Thoracic aorta (tissue), 2 donors: ENCODE results near the gene UBE2U. TPM values are rescaled to one million over a fixed set of nuclear protein-coding genes. Genes with fewer than 3 reads are reported as not detected.

Experiments used
- ATAC-seq: fragments of 150-250 bp; one replicate; pipeline ENCODE4 v1.8.0; 2017; ENCODE audit warnings: low read depth; ENCODE audit not compliant: insufficient number of reproducible peaks, low FRiP score
- DNase-seq: peaks from one replicate; pipeline ENCODE4 v3.0.0-alpha.2; 2020; ENCODE audit warnings: low spot score
- H3K27ac ChIP-seq, 2 donors: fragments of 200-600 bp; sonication (generic); 1 replicate in 1 of 2; 2 replicates in 1 of 2; pipeline ENCODE4 v1.5.1; 2016; ENCODE audit warnings: mild to moderate bottlenecking in 2 of 2, moderate library complexity in 2 of 2
- H3K27me3 ChIP-seq: fragments of 200-600 bp; sonication (generic); replicated peaks from 2 replicates; pipeline ENCODE4 v1.6.0; 2016; ENCODE audit warnings: mild to moderate bottlenecking; ENCODE audit not compliant: insufficient read depth
- H3K36me3 ChIP-seq: fragments of 200-600 bp; sonication (generic); one replicate; pipeline ENCODE4 v1.5.1; 2016
- H3K4me1 ChIP-seq, 2 donors: fragments of 200-600 bp; sonication (generic); 1 replicate in 1 of 2; 2 replicates in 1 of 2; pipeline versions ENCODE4 v1.5.1 to v1.6.0; 2016; ENCODE audit warnings: low read depth in 2 of 2, mild to moderate bottlenecking in 1 of 2; ENCODE audit not compliant: control insufficient read depth in 1 of 2
- H3K4me3 ChIP-seq: fragments of 200-600 bp; sonication (generic); 2 replicates; pipeline ENCODE4 v1.5.1; 2016; ENCODE audit warnings: mild to moderate bottlenecking
- H3K9me3 ChIP-seq: fragments of 200-600 bp; sonication (generic); 2 replicates; pipeline ENCODE4 v1.5.1; 2016
- total RNA-seq, 2 donors: library from RNA; depleted of rRNA; stranded (reverse); fragments of >200 nt; gene quantifications; one replicate each; pipeline versions ENCODE4 v1.1.0 to v1.2.3, GENCODE V29; 2016
- TF ChIP-seq, protein P1 (sequence below): fragments of 200-600 bp; sonication (generic); IDR thresholded peaks from one replicate; pipeline ENCODE4 v1.5.1; 2019; ENCODE audit warnings: antibody characterized with exemption

The UBE2U gene
- total RNA-seq, 2 donors from 2014 or later = not detected

DNA sequence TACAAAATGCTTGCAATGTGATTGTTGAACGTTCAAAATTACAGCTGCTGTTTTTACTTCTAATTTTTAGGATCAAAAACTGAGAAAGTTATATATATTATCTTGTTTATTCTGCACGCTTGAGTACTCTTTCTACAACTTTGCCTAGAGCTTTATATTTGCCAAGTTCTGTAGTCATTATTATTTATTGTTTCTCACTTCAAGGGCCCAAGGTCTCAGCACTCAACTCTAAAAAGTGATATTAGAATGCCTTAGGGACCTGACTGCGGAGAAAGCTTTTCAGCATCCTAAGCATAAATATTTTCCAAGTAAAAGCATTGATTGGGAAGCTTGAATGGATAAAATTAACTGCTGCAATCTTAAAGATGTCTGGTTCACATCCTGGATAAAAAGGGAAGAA, 83.6 kb downstream of the UBE2U start:
- ATAC-seq (no peak), DNase-seq (no peak)
- H3K27me3 ChIP-seq = no peaks in the 10 kb centered on the region
- no peaks in the 10 kb centered on the region for H3K4me1 ChIP-seq
- H3K27ac ChIP-seq = no peak overlapping the region
- no peak overlapping the region for H3K4me3 ChIP-seq
- H3K36me3 ChIP-seq = no peaks in the 10 kb centered on the region
- TF ChIP-seq, protein P1, sequence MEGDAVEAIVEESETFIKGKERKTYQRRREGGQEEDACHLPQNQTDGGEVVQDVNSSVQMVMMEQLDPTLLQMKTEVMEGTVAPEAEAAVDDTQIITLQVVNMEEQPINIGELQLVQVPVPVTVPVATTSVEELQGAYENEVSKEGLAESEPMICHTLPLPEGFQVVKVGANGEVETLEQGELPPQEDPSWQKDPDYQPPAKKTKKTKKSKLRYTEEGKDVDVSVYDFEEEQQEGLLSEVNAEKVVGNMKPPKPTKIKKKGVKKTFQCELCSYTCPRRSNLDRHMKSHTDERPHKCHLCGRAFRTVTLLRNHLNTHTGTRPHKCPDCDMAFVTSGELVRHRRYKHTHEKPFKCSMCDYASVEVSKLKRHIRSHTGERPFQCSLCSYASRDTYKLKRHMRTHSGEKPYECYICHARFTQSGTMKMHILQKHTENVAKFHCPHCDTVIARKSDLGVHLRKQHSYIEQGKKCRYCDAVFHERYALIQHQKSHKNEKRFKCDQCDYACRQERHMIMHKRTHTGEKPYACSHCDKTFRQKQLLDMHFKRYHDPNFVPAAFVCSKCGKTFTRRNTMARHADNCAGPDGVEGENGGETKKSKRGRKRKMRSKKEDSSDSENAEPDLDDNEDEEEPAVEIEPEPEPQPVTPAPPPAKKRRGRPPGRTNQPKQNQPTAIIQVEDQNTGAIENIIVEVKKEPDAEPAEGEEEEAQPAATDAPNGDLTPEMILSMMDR = no peak
- no peaks in the 10 kb centered on the region for H3K9me3 ChIP-seq

DNA sequence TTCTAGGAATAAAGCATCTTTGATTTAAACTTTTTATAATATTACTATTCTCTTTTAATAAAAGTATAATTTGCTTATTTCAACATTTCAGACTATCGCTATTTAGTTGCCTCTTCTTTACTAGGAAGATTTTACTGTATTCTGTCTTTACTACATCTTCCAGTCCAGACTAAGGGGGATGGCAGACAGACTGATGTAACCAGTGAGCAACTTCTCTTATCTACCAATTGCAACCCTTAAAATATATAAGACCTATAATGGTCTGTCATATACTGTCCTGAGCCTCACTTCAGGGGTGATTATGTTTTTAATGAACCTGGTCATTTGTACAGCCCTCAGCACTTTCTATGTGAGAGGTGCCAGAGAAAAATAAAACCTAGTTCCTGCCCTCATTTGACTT, 87.0 kb downstream of the UBE2U start:
- Histone ChIP-seq H3K9me3 (no peaks in the 10 kb centered on the region), H3K4me1 (no peaks in the 10 kb centered on the region), H3K27me3 (no peaks in the 10 kb centered on the region), H3K36me3 (no peaks in the 10 kb centered on the region), H3K4me3 (no peak overlapping the region), H3K27ac (no peak overlapping the region)
- ATAC-seq (no peak), DNase-seq (no peak)
- TF ChIP-seq, protein P1 = no peak

GRCh38 chr1:64291931-64292330, 88.5 kb downstream of the UBE2U start:
- TF ChIP-seq, protein P1 = no peak
- H3K36me3 ChIP-seq = no peaks in the 10 kb centered on the region
- H3K4me1 ChIP-seq = no peaks in the 10 kb centered on the region
- H3K27me3 ChIP-seq = no peaks in the 10 kb centered on the region
- DNase-seq (no peak), ATAC-seq (no peak)
- no peak overlapping the region for H3K27ac ChIP-seq
- H3K9me3 ChIP-seq = no peaks in the 10 kb centered on the region
- H3K4me3 ChIP-seq = no peak overlapping the region

DNA sequence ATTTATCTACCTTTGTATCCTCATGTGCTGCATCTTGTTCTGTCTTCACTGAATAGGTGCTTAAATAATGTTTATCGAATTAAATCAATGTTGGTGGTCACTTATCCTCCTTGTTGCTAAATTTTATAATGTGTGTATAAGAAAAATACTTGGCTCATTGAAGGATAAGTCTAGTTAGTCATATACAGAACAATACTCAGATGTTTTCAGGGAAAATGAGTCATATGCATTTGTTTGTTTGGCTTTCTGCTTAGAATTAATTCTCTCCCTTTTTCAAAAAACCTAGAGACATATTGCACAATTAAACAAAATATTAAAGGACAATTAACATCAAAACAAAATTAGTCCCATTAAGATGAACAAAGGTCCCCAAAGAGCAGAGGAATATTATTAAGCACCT, 89.0 kb downstream of the UBE2U start:
- H3K36me3 ChIP-seq = no peaks in the 10 kb centered on the region
- TF ChIP-seq, protein P1 = no peak
- no peaks in the 10 kb centered on the region for H3K9me3 ChIP-seq
- H3K4me3 ChIP-seq = no peak overlapping the region
- ATAC-seq = no peak
- no peaks in the 10 kb centered on the region for H3K4me1 ChIP-seq
- no peak for DNase-seq
- H3K27me3 ChIP-seq = no peaks in the 10 kb centered on the region
- H3K27ac ChIP-seq = no peak overlapping the region

GRCh38 chr1:64293820-64294219, 90.4 kb downstream of the UBE2U start:
- TF ChIP-seq, protein P1 = no peak
- Histone ChIP-seq H3K36me3 (no peaks in the 10 kb centered on the region), H3K27me3 (no peaks in the 10 kb centered on the region), H3K4me3 (no peak overlapping the region), H3K27ac (no peak overlapping the region), H3K4me1 (no peaks in the 10 kb centered on the region), H3K9me3 (no peaks in the 10 kb centered on the region)
- DNase-seq = no peak
- no peak for ATAC-seq
